HS-27A (cell line): ENCODE data around the gene TP63.

Source experiments
- DNase-seq: peaks from one replicate; pipeline ENCODE4 v3.0.0-alpha.2; 2012; ENCODE audit warnings: low read depth, missing footprints

The TP63 gene

DNA sequence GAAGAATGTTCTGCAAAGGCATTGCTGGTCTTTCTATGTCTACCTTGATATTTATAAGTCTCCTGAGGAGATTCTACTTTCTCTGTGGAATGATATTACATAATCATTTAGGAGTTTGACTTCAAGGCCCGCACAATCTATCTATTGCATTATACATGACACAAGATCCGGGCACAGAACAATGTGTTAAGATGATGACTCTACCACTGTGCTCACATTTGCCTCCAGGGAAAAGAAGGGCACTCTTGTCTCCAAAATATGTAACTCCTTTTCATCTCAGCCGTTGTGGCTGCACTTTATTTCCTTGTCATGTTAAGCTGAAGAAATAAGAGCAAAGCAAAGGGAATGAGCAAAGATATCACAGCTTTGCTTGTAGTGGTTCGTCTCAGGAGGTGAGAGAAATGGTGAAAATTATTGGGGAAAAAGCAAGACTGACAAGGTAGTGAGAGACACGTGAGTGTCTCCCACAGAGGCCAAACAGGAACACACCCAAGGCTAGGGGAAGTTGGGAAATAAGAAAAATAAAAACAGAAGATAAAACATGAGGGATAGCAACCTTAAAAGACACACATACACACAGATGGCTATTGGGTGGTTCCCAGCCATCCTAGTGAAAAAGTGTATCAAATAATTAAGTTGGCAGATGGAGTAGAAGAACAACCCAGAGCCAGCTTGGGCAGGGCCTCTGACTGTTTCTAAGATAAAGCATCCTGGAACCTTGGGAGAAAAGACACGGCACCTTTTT is 305.2 kb downstream of the TP63 start:
- DNase-seq, result no peak

DNA sequence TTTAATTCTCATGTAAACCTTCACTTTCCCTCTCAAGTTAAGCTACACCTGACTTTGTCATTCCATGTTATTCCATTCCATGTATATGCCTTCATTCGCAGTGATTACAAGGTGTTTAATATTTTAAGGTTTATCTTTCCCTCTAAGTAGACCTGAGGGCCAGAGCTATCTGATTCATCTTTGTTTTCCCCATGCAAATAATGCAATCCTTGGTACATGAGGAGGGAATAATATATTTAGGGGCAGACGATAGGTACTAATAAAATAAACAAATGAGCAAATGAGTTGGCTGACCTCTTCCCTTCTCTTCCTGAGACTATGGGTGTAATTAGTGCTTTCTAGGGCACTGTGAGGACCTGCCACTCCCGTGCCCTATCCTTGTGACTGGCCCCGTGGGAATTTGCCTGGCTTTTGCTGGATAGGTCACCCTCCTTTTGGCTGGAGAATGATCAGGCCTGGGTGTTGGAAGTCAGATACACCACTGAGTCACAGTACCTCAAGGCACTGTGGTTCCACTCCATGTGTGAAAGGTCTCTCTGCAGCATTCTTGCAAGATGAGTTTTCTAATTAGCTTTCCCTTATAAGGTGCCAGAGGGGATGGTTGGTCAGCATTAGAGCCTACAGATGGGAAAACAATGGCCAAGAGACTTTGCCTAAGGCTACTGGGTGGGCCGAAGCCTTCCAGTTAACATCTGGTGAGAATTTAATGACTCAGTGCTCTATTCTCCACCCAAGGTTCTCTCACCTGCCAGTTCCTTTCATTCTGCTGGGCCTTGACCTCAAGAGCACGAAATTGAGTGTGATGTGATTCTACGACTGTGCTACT is 306.3 kb downstream of the TP63 start:
- DNase-seq, result peak; percentile 96

DNA sequence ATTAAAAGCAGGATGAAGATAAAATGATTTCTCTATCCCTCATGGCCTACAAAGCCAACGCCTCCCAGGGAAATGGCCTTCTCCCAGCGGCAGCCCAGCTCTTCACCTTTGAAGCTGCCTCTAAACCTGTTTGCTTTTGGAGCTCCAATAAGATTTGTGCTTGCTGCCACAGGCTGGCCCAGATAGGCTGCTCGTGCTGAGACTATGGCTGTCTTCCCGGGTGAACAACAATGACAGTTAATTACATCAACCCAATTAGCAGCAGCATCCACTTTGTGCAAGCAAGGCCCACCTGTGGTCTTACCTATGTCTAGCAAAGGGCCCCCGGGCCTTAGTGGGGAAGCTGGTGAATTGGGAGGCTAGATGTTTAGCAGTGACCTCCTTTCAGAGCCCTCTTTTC is 309.9 kb downstream of the TP63 start:
- DNase-seq, result no peak

DNA sequence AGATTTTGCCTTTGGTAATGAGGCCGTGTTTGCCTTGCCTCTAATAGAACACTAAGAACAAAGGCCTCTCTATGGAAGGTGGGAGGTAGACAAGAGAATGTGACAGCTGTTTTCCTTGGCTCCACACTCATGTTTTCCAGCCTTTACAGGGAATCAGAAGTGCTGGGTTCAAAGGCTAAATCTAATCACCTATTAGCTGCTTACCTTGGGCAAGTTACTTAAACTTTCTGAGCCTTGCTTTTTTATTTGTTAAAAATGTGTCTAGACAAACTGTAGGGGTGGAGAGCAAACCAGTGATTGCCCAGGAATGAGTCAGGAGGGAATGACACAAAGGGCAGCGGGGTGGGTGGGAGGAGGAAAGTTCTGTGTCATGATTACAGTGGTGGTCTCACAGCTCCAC is 310.5 kb downstream of the TP63 start:
- DNase-seq, result no peak

DNA sequence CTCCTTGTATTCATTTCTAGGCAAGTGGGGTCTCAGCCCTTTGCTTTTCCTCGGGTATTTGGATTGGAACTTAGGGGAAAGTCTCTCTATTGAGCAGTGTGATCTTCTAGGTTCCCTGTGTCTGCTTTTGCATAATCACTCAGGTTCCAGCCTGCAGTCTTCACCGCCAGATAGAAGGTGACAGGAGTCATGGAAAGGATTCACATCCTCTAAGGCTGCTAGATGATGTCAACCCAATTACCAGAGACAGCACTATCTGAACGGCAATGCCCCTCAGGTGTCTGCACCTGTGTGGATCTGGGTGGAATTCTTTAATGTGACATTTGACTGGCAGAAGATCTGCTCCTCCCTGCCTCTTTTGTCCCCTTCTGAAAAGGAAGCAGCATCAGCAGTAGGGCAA is 311.8 kb downstream of the TP63 start:
- no peak for DNase-seq

DNA sequence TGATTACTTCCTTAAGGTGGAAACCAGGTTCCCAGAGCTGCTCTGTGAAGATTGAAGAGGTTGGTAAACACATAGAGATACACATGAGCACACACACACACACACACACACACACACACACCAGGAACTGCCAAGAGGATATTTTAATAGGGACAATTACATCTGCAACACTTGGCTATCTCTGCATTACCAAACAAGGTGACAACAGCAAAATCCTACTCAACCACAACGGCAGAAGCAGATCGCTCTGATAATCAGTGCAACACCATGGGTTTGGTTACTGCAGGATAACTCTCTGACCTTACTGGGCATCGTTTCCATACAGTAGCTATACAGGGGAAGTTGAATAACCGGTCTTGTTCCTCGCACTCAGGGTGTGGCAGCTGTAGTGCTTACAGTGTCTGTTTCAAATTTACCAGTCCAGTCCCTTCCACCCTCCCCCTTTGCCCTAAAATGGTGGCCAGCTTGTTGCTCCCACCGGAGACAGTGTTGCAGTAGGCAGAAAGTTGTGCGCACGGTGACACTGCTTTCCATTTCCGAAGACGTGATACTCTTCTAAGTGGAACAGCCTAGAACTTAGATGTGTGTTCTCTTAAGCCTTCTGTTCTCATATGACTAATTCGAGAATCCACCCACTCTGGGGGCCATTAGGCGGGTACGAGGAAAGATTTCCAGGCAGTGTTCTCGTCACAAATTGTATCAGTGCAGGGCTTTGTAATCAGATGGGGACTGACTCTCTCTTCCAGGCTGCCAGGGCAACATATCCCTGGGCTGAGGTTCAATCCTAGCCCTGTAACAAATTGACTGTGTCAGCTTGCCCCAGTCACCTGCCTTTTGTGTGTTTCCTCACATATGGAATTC is 313.3 kb downstream of the TP63 start:
- DNase-seq, result no peak

DNA sequence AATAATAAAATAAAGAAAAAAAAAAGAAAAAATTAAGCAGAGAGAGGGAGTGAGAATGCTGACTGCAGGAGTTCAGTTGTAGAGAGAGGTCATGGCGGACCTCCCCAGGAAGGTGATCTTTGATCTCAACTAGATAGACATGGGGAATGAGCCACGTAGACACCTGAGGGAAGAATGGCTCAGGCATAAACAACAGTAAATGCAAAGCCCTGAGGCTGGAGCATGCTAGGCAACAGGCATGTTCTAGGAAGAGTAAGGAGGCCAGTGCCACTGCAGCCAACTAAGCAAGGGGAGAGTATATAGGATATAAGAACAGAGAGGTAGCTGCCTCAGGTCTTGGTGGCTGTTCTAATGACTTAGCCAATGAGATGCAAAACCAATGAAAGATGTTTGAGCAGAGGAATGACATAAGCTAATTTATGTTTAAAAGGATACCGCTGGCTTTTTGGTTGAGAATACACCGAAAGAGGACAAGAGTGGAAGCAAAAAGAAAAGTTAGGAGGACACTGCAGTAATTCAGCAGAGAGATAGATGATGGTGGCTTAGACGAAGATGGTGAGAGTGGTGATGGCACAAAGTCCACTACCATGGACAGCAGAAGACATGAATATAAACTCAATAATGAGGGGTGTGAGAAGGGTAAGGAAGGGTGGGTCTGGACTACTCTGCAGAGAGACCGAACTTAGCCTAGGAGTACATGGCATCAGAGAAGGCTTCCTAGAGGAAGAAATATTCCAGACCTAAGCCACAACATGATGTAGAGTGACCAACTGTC is 314.9 kb downstream of the TP63 start:
- DNase-seq, result no peak
